Spleen (tissue), 11 donors: ENCODE measurements around the gene H6PD. TPM values are rescaled to one million over a fixed set of nuclear protein-coding genes. Genes with fewer than 3 reads are reported as not detected.

Experiments
- DNase-seq: peaks from one replicate; pipeline ENCODE4 v3.0.0-alpha.2; 2020
- H3K27ac ChIP-seq, 8 donors: fragments of 200-600 bp; sonication (generic) in 7 of 8; 1 replicate in 4 of 8; 2 replicates in 4 of 8; pipeline versions ENCODE4 v1.5.0 to v1.8.0; 2016 to 2021; ENCODE audit warnings: inconsistent platforms in 4 of 8, mild to moderate bottlenecking in 4 of 8, moderate library complexity in 1 of 8
- H3K27me3 ChIP-seq, 7 donors: fragments of 200-600 bp; sonication (generic) in 6 of 7; replicated peaks in 1 of 7; 1 replicate in 4 of 7; 2 replicates in 3 of 7; pipeline versions ENCODE4 v1.5.0 to v1.8.0; 2016 to 2021; ENCODE audit warnings: inconsistent platforms in 3 of 7, mild to moderate bottlenecking in 1 of 7
- H3K36me3 ChIP-seq, 6 donors: fragments of 200-600 bp; sonication (generic) in 5 of 6; 1 replicate in 4 of 6; 2 replicates in 2 of 6; pipeline versions ENCODE4 v1.5.0 to v1.8.0; 2016 to 2021; ENCODE audit warnings: inconsistent platforms in 2 of 6
- H3K4me1 ChIP-seq, 6 donors: fragments of 200-600 bp; sonication (generic) in 5 of 6; 1 replicate in 3 of 6; 2 replicates in 3 of 6; pipeline versions ENCODE4 v1.5.0 to v1.8.0; 2016 to 2021; ENCODE audit warnings: inconsistent platforms in 3 of 6
- H3K4me3 ChIP-seq, 8 donors: fragments of 200-600 bp; sonication (generic) in 7 of 8; 1 replicate in 4 of 8; 2 replicates in 4 of 8; pipeline versions ENCODE4 v1.5.0 to v1.8.0; 2016 to 2021; ENCODE audit warnings: inconsistent platforms in 4 of 8, mild to moderate bottlenecking in 4 of 8, moderate library complexity in 2 of 8
- H3K9me3 ChIP-seq, 8 donors: fragments of 200-600 bp; sonication (generic) in 7 of 8; 1 replicate in 4 of 8; 2 replicates in 4 of 8; pipeline versions ENCODE4 v1.5.0 to v1.8.0; 2016 to 2021; ENCODE audit warnings: inconsistent platforms in 4 of 8
- CTCF ChIP-seq, 11 experiments: fragments of 200-600 bp in 7 of 11; fragments of 450-650 bp in 4 of 11; sonication (generic) in 4 of 11; IDR thresholded peaks in 8 of 11; conservative IDR thresholded peaks in 3 of 11; 1 replicate in 7 of 11; 2 replicates in 4 of 11; pipeline versions ENCODE4 v1.4.0 to v1.8.0; 2016 to 2021; ENCODE audit warnings: antibody characterized with exemption in 11 of 11, inconsistent platforms in 4 of 11, mild to moderate bottlenecking in 1 of 11
- POLR2A ChIP-seq, 3 donors: fragments of 450-650 bp; IDR thresholded peaks; one replicate each; pipeline ENCODE4 v1.5.1; 2017; ENCODE audit warnings: antibody characterized with exemption in 3 of 3, mild to moderate bottlenecking in 1 of 3
- POLR2AphosphoS5 ChIP-seq, 3 donors: sonication (generic); formaldehyde crosslinking; IDR thresholded peaks; one replicate each; pipeline ENCODE4 v1.5.1; 2017; ENCODE audit warnings: antibody characterized with exemption in 3 of 3
- WGBS, 5 donors: extraction: QIAGEN DNeasy Blood & Tissue Kit in 3 of 5; methylation state at CpG; one replicate each; pipeline versions ENCODE4 v1.1.5 to v1.1.7; 2013 to 2018; 5-methylcytosine and 5-hydroxymethylcytosine counted together
- intact Hi-C: fragments of 100-400 bp; cut with DNase I; formaldehyde crosslinking; loops from one replicate; pipeline ENCODE4 v1.15.0; 2023; ENCODE audit warnings: low total_unique reads
- polyA plus RNA-seq, 3 donors: library from polyadenylated mRNA; stranded (reverse); fragments of 200-250 nt; gene quantifications; one replicate each; pipeline ENCODE4 v1.2.1, GENCODE V29; 2013
- total RNA-seq, 7 donors: library from RNA; depleted of rRNA in 3 of 7; stranded (reverse); fragments of >200 nt in 3 of 7; fragmentation: NEBNext Ultra II Directional in 4 of 7; extraction: Animal tissue kit (Norgen Biotek cat#: 25700) in 4 of 7; gene quantifications; one replicate each; pipeline versions ENCODE4 v1.1.0 to v1.2.1, GENCODE V29; 2016 to 2021
- donor health status: healthy with polysubstance abuse.
- donor health status: DM: no; HTN: no; CAD: no; lungs with moderate emphysema.
- donor health status: DM: no; HTN: no; CAD: no.
- donor health status: Bipolar disorder and iron deficiency.
- donor health status: healthy.
- donor health status: DM: no; HTN: no; CAD: no.
- donor health status: DM: yes; HTN: yes; CAD: no.

Gene H6PD
- total and polyA plus RNA-seq, 10 donors, result 4.5 to 55.3 (median 35.5) TPM

DNA sequence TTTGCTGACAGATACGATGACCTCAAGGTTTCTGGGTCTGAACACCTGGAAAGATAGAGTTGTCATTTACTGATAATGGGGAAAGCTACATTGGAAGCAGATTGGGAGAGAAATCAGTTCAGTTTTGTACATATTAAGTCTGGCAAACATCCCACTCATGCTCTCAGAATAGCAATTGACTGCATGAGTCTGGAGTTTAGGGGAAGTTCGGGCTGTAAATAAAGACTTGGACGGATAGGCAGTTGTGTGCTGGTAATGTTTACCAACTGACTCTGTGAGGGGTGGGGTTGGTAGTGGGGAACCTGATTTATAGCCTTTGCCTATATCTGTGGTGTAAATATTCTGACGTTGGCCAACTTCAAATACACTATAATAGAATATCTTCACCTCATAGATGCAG lies 4.0 kb downstream of the H6PD start:
- no peaks in the 10 kb centered on the region for H3K9me3 ChIP-seq
- 25 to 40% (median 36%) methylated on average over 4 of the region's 4 CpGs for WGBS, 5 donors
- H3K4me3 ChIP-seq, result no peak overlapping the region
- peaks cover 0 to 4% (median 0%) of the 10 kb centered on the region in 6 donors for H3K36me3 ChIP-seq
- H3K4me1 ChIP-seq, result peaks cover 58 to 94% (median 90%) of the 10 kb centered on the region in 6 donors
- TF ChIP-seq CTCF (IDR thresholded peaks at IDR 0.05 in 8 of 11, conservative IDR thresholded peaks at IDR 0.05 in 3 of 11) (no peak), POLR2AphosphoS5 (IDR thresholded peaks at IDR 0.05) (no peak), POLR2A (IDR thresholded peaks at IDR 0.05) (no peak)
- no peaks in the 10 kb centered on the region for H3K27me3 ChIP-seq
- intact Hi-C loops, result no loop called here
- peak overlapping the region in 7 of 8 donors; percentile 78 to 96 (median 83) for H3K27ac ChIP-seq
- no peak for DNase-seq

DNA sequence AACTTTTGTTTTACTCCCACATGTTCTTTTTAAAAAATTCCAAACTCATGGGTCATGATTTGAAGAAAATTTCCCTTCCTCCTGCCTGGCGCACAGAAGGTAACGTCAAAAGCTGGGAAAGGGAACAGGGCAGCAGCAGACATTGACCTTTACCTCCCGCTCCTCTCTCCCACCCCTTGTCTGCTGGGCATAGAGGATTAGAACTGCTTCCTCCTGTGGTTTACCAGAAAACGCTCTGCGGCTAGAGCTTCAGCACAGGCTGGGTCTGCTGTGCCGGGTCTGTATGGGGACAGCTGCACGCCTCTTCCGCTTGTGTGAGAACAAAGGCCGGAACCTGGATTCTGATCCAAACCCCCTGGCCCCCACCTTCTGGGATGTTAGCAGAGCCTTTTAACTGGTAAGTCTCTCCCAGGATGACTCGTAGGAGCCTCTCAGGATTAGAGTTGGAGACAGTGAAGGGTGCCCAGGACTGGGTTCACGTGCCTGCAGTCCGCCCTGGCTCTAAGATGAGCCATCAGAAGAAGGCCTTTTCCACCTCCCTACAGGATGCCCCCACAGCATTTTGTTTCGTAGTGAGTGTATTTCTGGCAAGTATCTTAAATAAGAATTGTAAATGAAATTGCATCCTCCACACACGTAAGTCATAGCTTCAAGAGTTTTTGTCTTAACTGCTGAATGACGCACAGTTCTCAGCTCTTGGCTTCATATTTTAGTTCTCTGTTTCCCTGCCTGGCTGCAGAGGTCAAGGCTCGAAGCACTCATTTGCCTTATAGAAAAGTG lies 5.2 kb downstream of the H6PD start:
- intact Hi-C loops, result no loop called here
- peak overlapping the region; percentile 48 to 96 (median 82) for H3K27ac ChIP-seq
- 18 to 35% (median 21%) methylated on average over 15 to 16 of the region's 16 CpGs for WGBS, 5 donors
- H3K4me3 ChIP-seq, result peak overlapping the region in 1 of 8 donors; percentile 44
- peak; percentile 92 for DNase-seq
- peaks cover 62 to 98% (median 95%) of the 10 kb centered on the region in 6 donors for H3K4me1 ChIP-seq
- peaks cover 0 to 4% (median 0%) of the 10 kb centered on the region in 6 donors for H3K36me3 ChIP-seq
- no peaks in the 10 kb centered on the region for H3K27me3 ChIP-seq
- TF ChIP-seq POLR2AphosphoS5 (IDR thresholded peaks at IDR 0.05) (peak in 2 of 3 donors; percentile 76 to 81), POLR2A (IDR thresholded peaks at IDR 0.05) (no peak)
- no peaks in the 10 kb centered on the region for H3K9me3 ChIP-seq

DNA sequence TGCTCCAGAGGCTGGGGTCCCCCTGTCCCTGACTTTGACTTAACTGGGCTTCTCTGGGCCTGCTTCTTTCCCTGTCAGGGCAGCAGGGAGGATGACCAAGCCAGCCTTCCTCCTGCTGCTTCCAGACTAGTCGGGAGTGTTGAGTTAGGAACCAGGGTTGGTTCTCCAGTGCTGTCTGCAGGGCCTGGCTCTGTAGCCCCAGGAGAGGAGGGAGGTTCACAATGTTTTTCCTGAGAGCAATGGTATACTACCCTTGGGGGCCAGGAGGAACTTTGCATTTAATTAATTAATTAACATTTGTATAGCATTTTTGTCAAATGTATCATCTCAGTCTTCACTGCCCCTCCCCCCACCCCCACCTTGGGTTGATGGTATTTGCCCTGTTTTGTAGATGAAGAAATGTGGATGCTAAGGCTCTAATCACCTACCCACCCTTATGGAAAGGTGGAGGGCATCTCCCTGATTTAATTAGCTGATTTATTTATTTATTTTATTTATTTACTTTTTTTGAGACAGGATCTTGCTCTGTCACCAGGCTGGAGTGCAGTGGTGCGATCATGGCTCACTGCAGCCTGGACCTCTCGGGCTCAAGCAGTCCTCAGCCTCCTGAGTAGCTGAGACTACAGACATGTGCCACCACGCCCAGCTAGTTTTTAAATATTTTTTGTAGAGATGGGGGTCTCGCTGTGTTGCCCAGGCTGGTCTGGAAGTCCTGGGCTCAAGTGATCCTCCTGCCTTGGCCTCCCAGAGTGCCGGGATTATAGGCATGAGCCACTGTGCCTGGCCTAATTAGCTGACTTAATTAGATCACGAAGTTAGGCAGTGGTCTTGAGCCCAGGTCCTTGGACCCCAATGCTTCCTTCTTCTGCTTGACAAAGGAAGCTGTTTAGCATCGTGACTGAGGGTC lies 6.6 kb downstream of the H6PD start:
- intact Hi-C loops, result no loop called here
- 77 to 90% (median 82%) methylated on average over 8 of the region's 8 CpGs for WGBS, 5 donors
- Histone ChIP-seq H3K27ac (peak overlapping the region in 7 of 8 donors; percentile 21 to 96 (median 84)), H3K4me1 (peaks cover 57 to 100% (median 92%) of the 10 kb centered on the region in 6 donors), H3K36me3 (peaks cover 0 to 18% (median 8%) of the 10 kb centered on the region in 6 donors), H3K9me3 (no peaks in the 10 kb centered on the region), H3K27me3 (no peaks in the 10 kb centered on the region), H3K4me3 (peak overlapping the region in 1 of 8 donors; percentile 44)
- TF ChIP-seq CTCF (IDR thresholded peaks at IDR 0.05 in 8 of 11, conservative IDR thresholded peaks at IDR 0.05 in 3 of 11) (no peak), POLR2A (IDR thresholded peaks at IDR 0.05) (no peak), POLR2AphosphoS5 (IDR thresholded peaks at IDR 0.05) (no peak)
- DNase-seq, result no peak

DNA sequence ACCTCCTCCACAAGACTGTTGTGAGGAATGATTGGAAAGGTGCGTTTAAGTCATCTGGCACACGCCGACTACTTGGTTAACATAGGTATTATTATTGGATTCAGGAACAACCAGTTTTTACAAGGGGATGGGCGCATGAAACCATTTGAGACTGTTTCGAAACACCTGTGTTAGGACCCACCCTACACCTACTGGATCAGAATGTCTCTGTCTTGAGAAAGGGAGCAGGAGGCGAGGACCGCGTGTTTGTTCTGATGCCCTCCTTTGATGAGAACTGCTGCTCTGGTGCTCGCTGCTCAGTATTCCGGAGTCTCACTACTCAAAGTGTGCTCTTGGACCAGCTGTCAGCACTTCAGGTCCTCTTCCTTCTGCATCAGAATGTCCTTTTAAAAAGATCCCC lies 7.3 kb downstream of the H6PD start:
- Histone ChIP-seq H3K9me3 (no peaks in the 10 kb centered on the region), H3K36me3 (peaks cover 0 to 25% (median 13%) of the 10 kb centered on the region in 6 donors), H3K27me3 (no peaks in the 10 kb centered on the region), H3K4me3 (no peak overlapping the region), H3K27ac (peak overlapping the region in 5 of 8 donors; percentile 73 to 96 (median 84)), H3K4me1 (peaks cover 50 to 100% (median 85%) of the 10 kb centered on the region in 6 donors)
- TF ChIP-seq POLR2A (IDR thresholded peaks at IDR 0.05) (no peak), CTCF (IDR thresholded peaks at IDR 0.05 in 8 of 11, conservative IDR thresholded peaks at IDR 0.05 in 3 of 11) (no peak), POLR2AphosphoS5 (IDR thresholded peaks at IDR 0.05) (no peak)
- 74 to 90% (median 86%) methylated on average over 10 of the region's 10 CpGs for WGBS, 5 donors
- no peak for DNase-seq
- intact Hi-C loops, result no loop called here
